A549 (cell line): Measurements from ENCODE around the gene CEP250. TPM values are rescaled to one million over a fixed set of nuclear protein-coding genes. Genes with fewer than 3 reads are reported as not detected.

Source experiments
- ATAC-seq, 2 experiments: fragments of 200-7000 bp in 1 of 2; fragments of >200 bp in 1 of 2; cut with Nextera tagmentation in 1 of 2; cut with Tn5 transposase in 1 of 2; 3 replicates each; pipeline versions ENCODE4 v1.8.0 to v1.9.1; 2018 to 2020; ENCODE audit warnings: mild to moderate bottlenecking in 1 of 2, moderate library complexity in 1 of 2
- CTCF ChIA-PET: fragments of 300-600 bp; sonication (Branson Sonifier 250); formaldehyde crosslinking; extraction: SDS; loops from one replicate; lab custom pipeline; 2021; ENCODE audit warnings: antibody characterized with exemption, inconsistent platforms; lab: Yijun Ruan, JAX
- POLR2A ChIA-PET: fragments of 350-600 bp; formaldehyde crosslinking; extraction: SDS; loops from one replicate; lab custom pipeline; 2021; ENCODE audit warnings: antibody characterized with exemption, inconsistent platforms; lab: Yijun Ruan, JAX
- DNase-seq, 2 experiments: peaks; one replicate each; pipeline versions ENCODE4 v3.0.0 to v3.0.0-alpha.2; 2011 to 2016; ENCODE audit warnings: low read depth in 1 of 2, low spot score in 1 of 2
- FAIRE-seq: peaks from 2 replicates; lab custom pipeline; 2011; peaks lifted over from hg19 to GRCh38; lab: Jason Lieb, UNC
- H3K27ac ChIP-seq, 2 experiments: fragments of >200 bp; sonication (Bioruptor Twin); formaldehyde crosslinking; 3 replicates each; pipeline ENCODE4 v1.5.1; 2016 to 2017
- H3K4me1 ChIP-seq: fragments of >200 bp; sonication (Bioruptor Twin); formaldehyde crosslinking; 3 replicates; pipeline ENCODE4 v1.6.1; 2016
- H3K4me2 ChIP-seq: fragments of >200 bp; sonication (Bioruptor Twin); formaldehyde crosslinking; 3 replicates; pipeline ENCODE4 v1.6.1; 2016
- H3K4me3 ChIP-seq: fragments of >200 bp; sonication (Bioruptor Twin); formaldehyde crosslinking; 3 replicates; pipeline ENCODE4 v1.5.1; 2016
- H3K9me3 ChIP-seq: fragments of >200 bp; sonication (Bioruptor Twin); formaldehyde crosslinking; 3 replicates; pipeline ENCODE4 v1.6.1; 2016
- CHD4 ChIP-seq: fragments of 200-600 bp; sonication (generic); IDR thresholded peaks from 2 replicates; pipeline ENCODE4 v1.6.1; 2016; ENCODE audit warnings: antibody characterized with exemption, mild to moderate bottlenecking, borderline replicate concordance
- EHF ChIP-seq: fragments of 250-450 bp; sonication (Bioruptor Pico); IDR thresholded peaks from 2 replicates; pipeline ENCODE4 v1.5.0; 2020; ENCODE audit warnings: mild to moderate bottlenecking
- HDAC2 ChIP-seq: fragments of 200-600 bp; sonication (generic); IDR thresholded peaks from 2 replicates; pipeline ENCODE4 v1.6.1; 2016
- HOXA7 ChIP-seq: fragments of 250-450 bp; sonication (Bioruptor Pico); IDR thresholded peaks from 2 replicates; pipeline ENCODE4 v1.5.0; 2020; ENCODE audit warnings: mild to moderate bottlenecking, moderate library complexity
- HOXB13 ChIP-seq: fragments of 250-450 bp; sonication (Bioruptor Pico); IDR thresholded peaks from 2 replicates; pipeline ENCODE4 v1.5.0; 2020; ENCODE audit warnings: low read depth, mild to moderate bottlenecking, moderate library complexity
- KDM1A ChIP-seq: fragments of 200-600 bp; sonication (generic); IDR thresholded peaks from 2 replicates; pipeline ENCODE4 v1.6.1; 2016; ENCODE audit warnings: low read depth, mild to moderate bottlenecking
- MAZ ChIP-seq: fragments of 150-350 bp; IDR thresholded peaks from 2 replicates; pipeline ENCODE4 v1.6.1; 2014; ENCODE audit warnings: antibody characterized with exemption, low read depth, low read length, borderline replicate concordance
- MYC ChIP-seq: IDR thresholded peaks from 2 replicates; pipeline ENCODE4 v1.6.1; 2012; ENCODE audit warnings: mild to moderate bottlenecking, inconsistent platforms, low read length, improper control_type of control experiment, borderline replicate concordance
- NFE2L2 ChIP-seq: fragments of 150-350 bp; conservative IDR thresholded peaks from 2 replicates; pipeline ENCODE4 v1.6.1; 2014; ENCODE audit warnings: low read length
- NR3C1 ChIP-seq: fragments of >200 bp; sonication (Bioruptor Twin); formaldehyde crosslinking; IDR thresholded peaks from 3 replicates; pipeline ENCODE4 v1.6.1; 2017
- PBX3 ChIP-seq: IDR thresholded peaks from 2 replicates; pipeline ENCODE4 v1.6.1; 2012
- PHF8 ChIP-seq: fragments of 200-600 bp; sonication (generic); IDR thresholded peaks from 2 replicates; pipeline ENCODE4 v1.6.1; 2016; ENCODE audit warnings: low read depth, mild to moderate bottlenecking, antibody characterized with exemption, moderate library complexity, borderline replicate concordance
- RAD21 ChIP-seq, 2 experiments: fragments of >200 bp in 1 of 2; sonication (Bioruptor Twin) in 1 of 2; formaldehyde crosslinking in 1 of 2; IDR thresholded peaks in 1 of 2; conservative IDR thresholded peaks in 1 of 2; 2 replicates in 1 of 2; 3 replicates in 1 of 2; pipeline ENCODE4 v1.6.1; 2012 to 2018; ENCODE audit warnings: inconsistent platforms in 1 of 2
- RCOR1 ChIP-seq: fragments of 150-350 bp; IDR thresholded peaks from 2 replicates; pipeline ENCODE4 v1.6.1; 2014; ENCODE audit warnings: antibody characterized with exemption, low read length, low read depth
- RFX5 ChIP-seq: fragments of 450-650 bp; IDR thresholded peaks from 2 replicates; pipeline ENCODE4 v1.7.1; 2014; ENCODE audit warnings: antibody characterized with exemption, mild to moderate bottlenecking, moderate library complexity
- SMC3 ChIP-seq: fragments of >200 bp; sonication (Bioruptor Twin); formaldehyde crosslinking; IDR thresholded peaks from 3 replicates; pipeline ENCODE4 v1.6.1; 2018; ENCODE audit warnings: inconsistent platforms
- ZC3H11A ChIP-seq: fragments of 450-650 bp; IDR thresholded peaks from 2 replicates; pipeline ENCODE4 v1.6.1; 2014; ENCODE audit warnings: antibody characterized with exemption, mild to moderate bottlenecking
- WGBS: methylation state at CpG from one replicate; pipeline ENCODE4 v1.1.6; 2017; ENCODE audit errors: missing lambda C conversion rate; 5-methylcytosine and 5-hydroxymethylcytosine counted together
- polyA plus RNA-seq, 4 experiments: library from polyadenylated mRNA; depleted of rRNA in 3 of 4; stranded (reverse); fragments of >200 nt; fragmentation: RNase III in 1 of 4; extraction: RNeasy Plus Mini Kit Qiagen cat#74134 plus additional on column Dnase treatment in 1 of 4; gene quantifications; 2 replicates in 3 of 4; 3 replicates in 1 of 4; pipeline ENCODE4 v1.2.3, GENCODE V29; 2011 to 2017
- TF ChIP-seq, protein P1 (sequence below): fragments of 200-600 bp; sonication (generic); IDR thresholded peaks from 2 replicates; pipeline ENCODE4 v1.6.1; 2016; ENCODE audit warnings: antibody characterized with exemption, mild to moderate bottlenecking, moderate library complexity
- TF ChIP-seq, protein P2 (sequence below): fragments of 450-650 bp; IDR thresholded peaks from 2 replicates; pipeline ENCODE4 v1.6.1; 2014; ENCODE audit warnings: antibody characterized with exemption
- TF ChIP-seq, protein P3 (sequence below): fragments of >200 bp; sonication (Bioruptor Twin); formaldehyde crosslinking; IDR thresholded peaks from 3 replicates; pipeline ENCODE4 v1.5.1; 2016

Gene CEP250
- polyA plus RNA-seq, 2 of the 4 experiments (the other 2 are of a cell fraction): 13.8 to 19.6 TPM

DNA sequence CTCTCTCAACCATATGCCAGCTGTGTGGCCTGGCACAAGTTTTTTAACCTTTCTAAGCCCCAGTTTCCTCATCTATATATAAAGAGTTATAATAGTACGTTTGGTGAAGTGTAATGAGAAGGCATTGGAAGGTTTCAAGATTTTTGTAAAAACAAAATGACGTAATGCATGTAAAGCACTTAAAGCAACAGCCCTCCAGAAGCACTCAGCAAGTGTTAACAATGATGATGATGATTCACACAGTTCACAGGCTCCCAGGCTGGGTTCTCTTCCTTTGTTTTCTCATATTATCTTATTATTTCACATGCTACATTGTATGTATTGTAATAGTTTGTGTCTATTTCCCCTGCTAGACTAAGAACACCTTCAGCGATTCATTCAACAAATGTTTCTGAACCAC lies 6.2 kb downstream of the CEP250 start:
- POLR2A ChIA-PET: no interaction called here
- no peak for ATAC-seq
- no peak for FAIRE-seq
- CTCF ChIA-PET: interaction anchor here (0.7 to 3.6 kb wide), 6 partner anchors 9 to 493 kb away, joined by 3 to 19 read pairs (median 11); partner anchors contain the start of gene SCAND1
- Histone ChIP-seq H3K9me3 (no peaks in the 10 kb centered on the region), H3K4me3 (no peak overlapping the region), H3K27ac (no peak overlapping the region), H3K4me1 (peaks cover under 1% of the 10 kb centered on the region; the same call in 2 of the 3 replicates), H3K4me2 (no peak overlapping the region)
- no peak for DNase-seq
- 67% methylated on average over 3 of the region's 3 CpGs for WGBS
- TF ChIP-seq ZC3H11A (no peak), PBX3 (no peak), RFX5 (no peak), KDM1A (no peak), HOXB13 (CRISPR knock-in tag) (no peak), RCOR1 (no peak), EHF (no peak), HOXA7 (CRISPR knock-in tag) (no peak), MYC (no peak), CHD4 (no peak), PHF8 (no peak), HDAC2 (no peak), NR3C1 (no peak)
- TF ChIP-seq, protein P1, sequence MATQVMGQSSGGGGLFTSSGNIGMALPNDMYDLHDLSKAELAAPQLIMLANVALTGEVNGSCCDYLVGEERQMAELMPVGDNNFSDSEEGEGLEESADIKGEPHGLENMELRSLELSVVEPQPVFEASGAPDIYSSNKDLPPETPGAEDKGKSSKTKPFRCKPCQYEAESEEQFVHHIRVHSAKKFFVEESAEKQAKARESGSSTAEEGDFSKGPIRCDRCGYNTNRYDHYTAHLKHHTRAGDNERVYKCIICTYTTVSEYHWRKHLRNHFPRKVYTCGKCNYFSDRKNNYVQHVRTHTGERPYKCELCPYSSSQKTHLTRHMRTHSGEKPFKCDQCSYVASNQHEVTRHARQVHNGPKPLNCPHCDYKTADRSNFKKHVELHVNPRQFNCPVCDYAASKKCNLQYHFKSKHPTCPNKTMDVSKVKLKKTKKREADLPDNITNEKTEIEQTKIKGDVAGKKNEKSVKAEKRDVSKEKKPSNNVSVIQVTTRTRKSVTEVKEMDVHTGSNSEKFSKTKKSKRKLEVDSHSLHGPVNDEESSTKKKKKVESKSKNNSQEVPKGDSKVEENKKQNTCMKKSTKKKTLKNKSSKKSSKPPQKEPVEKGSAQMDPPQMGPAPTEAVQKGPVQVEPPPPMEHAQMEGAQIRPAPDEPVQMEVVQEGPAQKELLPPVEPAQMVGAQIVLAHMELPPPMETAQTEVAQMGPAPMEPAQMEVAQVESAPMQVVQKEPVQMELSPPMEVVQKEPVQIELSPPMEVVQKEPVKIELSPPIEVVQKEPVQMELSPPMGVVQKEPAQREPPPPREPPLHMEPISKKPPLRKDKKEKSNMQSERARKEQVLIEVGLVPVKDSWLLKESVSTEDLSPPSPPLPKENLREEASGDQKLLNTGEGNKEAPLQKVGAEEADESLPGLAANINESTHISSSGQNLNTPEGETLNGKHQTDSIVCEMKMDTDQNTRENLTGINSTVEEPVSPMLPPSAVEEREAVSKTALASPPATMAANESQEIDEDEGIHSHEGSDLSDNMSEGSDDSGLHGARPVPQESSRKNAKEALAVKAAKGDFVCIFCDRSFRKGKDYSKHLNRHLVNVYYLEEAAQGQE: no peak

GRCh38 chr20:35462351-35462750 lies 7.0 kb downstream of the CEP250 start:
- DNase-seq (no peak), ATAC-seq (no peak), FAIRE-seq (no peak)
- TF ChIP-seq RAD21 (conservative IDR thresholded peaks at IDR 0.05 in 1 of 2, IDR thresholded peaks at IDR 0.05 in 1 of 2) (no peak), HDAC2 (no peak), HOXB13 (CRISPR knock-in tag) (no peak), NFE2L2 (no peak), MAZ (no peak), SMC3 (no peak)
- TF ChIP-seq, protein P2, sequence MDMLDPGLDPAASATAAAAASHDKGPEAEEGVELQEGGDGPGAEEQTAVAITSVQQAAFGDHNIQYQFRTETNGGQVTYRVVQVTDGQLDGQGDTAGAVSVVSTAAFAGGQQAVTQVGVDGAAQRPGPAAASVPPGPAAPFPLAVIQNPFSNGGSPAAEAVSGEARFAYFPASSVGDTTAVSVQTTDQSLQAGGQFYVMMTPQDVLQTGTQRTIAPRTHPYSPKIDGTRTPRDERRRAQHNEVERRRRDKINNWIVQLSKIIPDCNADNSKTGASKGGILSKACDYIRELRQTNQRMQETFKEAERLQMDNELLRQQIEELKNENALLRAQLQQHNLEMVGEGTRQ: no peak
- TF ChIP-seq, protein P3, sequence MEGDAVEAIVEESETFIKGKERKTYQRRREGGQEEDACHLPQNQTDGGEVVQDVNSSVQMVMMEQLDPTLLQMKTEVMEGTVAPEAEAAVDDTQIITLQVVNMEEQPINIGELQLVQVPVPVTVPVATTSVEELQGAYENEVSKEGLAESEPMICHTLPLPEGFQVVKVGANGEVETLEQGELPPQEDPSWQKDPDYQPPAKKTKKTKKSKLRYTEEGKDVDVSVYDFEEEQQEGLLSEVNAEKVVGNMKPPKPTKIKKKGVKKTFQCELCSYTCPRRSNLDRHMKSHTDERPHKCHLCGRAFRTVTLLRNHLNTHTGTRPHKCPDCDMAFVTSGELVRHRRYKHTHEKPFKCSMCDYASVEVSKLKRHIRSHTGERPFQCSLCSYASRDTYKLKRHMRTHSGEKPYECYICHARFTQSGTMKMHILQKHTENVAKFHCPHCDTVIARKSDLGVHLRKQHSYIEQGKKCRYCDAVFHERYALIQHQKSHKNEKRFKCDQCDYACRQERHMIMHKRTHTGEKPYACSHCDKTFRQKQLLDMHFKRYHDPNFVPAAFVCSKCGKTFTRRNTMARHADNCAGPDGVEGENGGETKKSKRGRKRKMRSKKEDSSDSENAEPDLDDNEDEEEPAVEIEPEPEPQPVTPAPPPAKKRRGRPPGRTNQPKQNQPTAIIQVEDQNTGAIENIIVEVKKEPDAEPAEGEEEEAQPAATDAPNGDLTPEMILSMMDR: no peak
- no peak overlapping the region for H3K27ac ChIP-seq
- peaks cover 8% of the 10 kb centered on the region for H3K4me1 ChIP-seq
- ChIA-PET POLR2A (no interaction called here), CTCF (interaction anchor here (0.7 to 5.4 kb wide), 12 partner anchors 8 to 492 kb away, joined by 3 to 39 read pairs (median 6); partner anchors contain the start of gene SCAND1)
- H3K4me3 ChIP-seq: no peak overlapping the region
- no peaks in the 10 kb centered on the region for H3K9me3 ChIP-seq
- H3K4me2 ChIP-seq: no peak overlapping the region
- 98% methylated on average over 2 of the region's 2 CpGs for WGBS
